Measurements from ENCODE around the gene SSTR5.
"Not testable (repeated sequence)": the region's sequence is repeated elsewhere in the genome, so short reads cannot be mapped to it uniquely, and the experiment has no call there.

Gene SSTR5

GRCh38 chr16:1072526-1073261, at the start of gene SSTR5:
SSTR5 (plus strand) TSS chr16:1072747; CDS start chr16:1078869, 6,122 bp downstream.
- Mint-ChIP-seq H3K9me3 (peaks cover 1% of the 10 kb centered on the region), H3K27ac (no peak within 1 kb of the TSS), H3K27me3 (peaks cover 81% of the 10 kb centered on the region), H3K4me3 (no peak within 1 kb of the TSS), H3K36me3 (no peaks in the 10 kb centered on the region), H3K4me1 (no peaks in the 10 kb centered on the region)
- CTCF ChIA-PET: no interaction called here
- DNase-seq: no peak

- Mint-ChIP-seq H3K27ac (no peak overlapping the region), H3K27me3 (peaks cover 23% of the 10 kb centered on the region), H3K4me1 (no peaks in the 10 kb centered on the region), H3K9me3 (no peaks in the 10 kb centered on the region), H3K4me3 (no peak overlapping the region), H3K36me3 (no peaks in the 10 kb centered on the region)
- CTCF ChIA-PET: no interaction called here
- DNase-seq: no peak
Measured at GRCh38 chr16:1024138-1024537, 48.4 kb upstream of the SSTR5 start.

GRCh38 chr16:1025183-1025809, 47.3 kb upstream of the SSTR5 start:
- H3K9me3 Mint-ChIP-seq, H3K4me3 Mint-ChIP-seq, H3K27ac Mint-ChIP-seq, H3K4me1 Mint-ChIP-seq, H3K36me3 Mint-ChIP-seq, CTCF ChIA-PET: not testable (repeated sequence)
- peaks cover 29% of the 10 kb centered on the region for H3K27me3 Mint-ChIP-seq
- peak; percentile 45 for DNase-seq

GRCh38 chr16:1026057-1026783, 46.3 kb upstream of the SSTR5 start:
- no peaks in the 10 kb centered on the region for H3K4me1 Mint-ChIP-seq
- H3K27me3 Mint-ChIP-seq: peaks cover 29% of the 10 kb centered on the region
- no peak overlapping the region for H3K27ac Mint-ChIP-seq
- H3K4me3 Mint-ChIP-seq: no peak overlapping the region
- CTCF ChIA-PET: no interaction called here
- no peaks in the 10 kb centered on the region for H3K36me3 Mint-ChIP-seq
- H3K9me3 Mint-ChIP-seq: no peaks in the 10 kb centered on the region
- DNase-seq: no peak

GRCh38 chr16:1026784-1027500, 45.6 kb upstream of the SSTR5 start:
- Mint-ChIP-seq H3K36me3 (no peaks in the 10 kb centered on the region), H3K4me1 (no peaks in the 10 kb centered on the region), H3K27me3 (peaks cover 29% of the 10 kb centered on the region), H3K9me3 (no peaks in the 10 kb centered on the region), H3K4me3 (no peak overlapping the region), H3K27ac (no peak overlapping the region)
- CTCF ChIA-PET: no interaction called here
- DNase-seq: no peak

- no peak for DNase-seq
- no peaks in the 10 kb centered on the region for H3K36me3 Mint-ChIP-seq
- no peaks in the 10 kb centered on the region for H3K9me3 Mint-ChIP-seq
- CTCF ChIA-PET: no interaction called here
- no peak overlapping the region for H3K4me3 Mint-ChIP-seq
- peaks cover 29% of the 10 kb centered on the region for H3K27me3 Mint-ChIP-seq
- H3K27ac Mint-ChIP-seq: no peak overlapping the region
- H3K4me1 Mint-ChIP-seq: no peaks in the 10 kb centered on the region
Measured at GRCh38 chr16:1027501-1027815, 45.1 kb upstream of the SSTR5 start.

- CTCF ChIA-PET: no interaction called here
- Mint-ChIP-seq H3K27me3 (peaks cover 29% of the 10 kb centered on the region), H3K4me1 (no peaks in the 10 kb centered on the region), H3K36me3 (no peaks in the 10 kb centered on the region), H3K27ac (no peak overlapping the region), H3K4me3 (no peak overlapping the region), H3K9me3 (no peaks in the 10 kb centered on the region)
- DNase-seq: no peak
Measured at GRCh38 chr16:1028056-1028455, 44.5 kb upstream of the SSTR5 start.

- DNase-seq: no peak
- Mint-ChIP-seq H3K9me3 (no peaks in the 10 kb centered on the region), H3K4me1 (no peaks in the 10 kb centered on the region), H3K36me3 (no peaks in the 10 kb centered on the region), H3K4me3 (no peak overlapping the region), H3K27ac (no peak overlapping the region), H3K27me3 (peaks cover 29% of the 10 kb centered on the region)
- CTCF ChIA-PET: no interaction called here
Measured at GRCh38 chr16:1028524-1029258, 43.9 kb upstream of the SSTR5 start.

- Mint-ChIP-seq H3K9me3 (no peaks in the 10 kb centered on the region), H3K4me3 (no peak overlapping the region), H3K27me3 (peaks cover 29% of the 10 kb centered on the region), H3K27ac (no peak overlapping the region), H3K4me1 (no peaks in the 10 kb centered on the region), H3K36me3 (no peaks in the 10 kb centered on the region)
- DNase-seq: no peak
- CTCF ChIA-PET: no interaction called here
Measured at GRCh38 chr16:1029259-1029545, 43.3 kb upstream of the SSTR5 start.

GRCh38 chr16:1030473-1030901, 42.1 kb upstream of the SSTR5 start:
- H3K36me3 Mint-ChIP-seq: no peaks in the 10 kb centered on the region
- DNase-seq: no peak
- H3K4me1 Mint-ChIP-seq: no peaks in the 10 kb centered on the region
- no peak overlapping the region for H3K4me3 Mint-ChIP-seq
- CTCF ChIA-PET: no interaction called here
- no peak overlapping the region for H3K27ac Mint-ChIP-seq
- H3K9me3 Mint-ChIP-seq: no peaks in the 10 kb centered on the region
- peaks cover 33% of the 10 kb centered on the region for H3K27me3 Mint-ChIP-seq

- no peak for DNase-seq
- Mint-ChIP-seq H3K9me3 (no peaks in the 10 kb centered on the region), H3K27me3 (peaks cover 32% of the 10 kb centered on the region), H3K36me3 (no peaks in the 10 kb centered on the region), H3K4me3 (no peak overlapping the region), H3K27ac (no peak overlapping the region), H3K4me1 (no peaks in the 10 kb centered on the region)
- CTCF ChIA-PET: no interaction called here
Measured at GRCh38 chr16:1031666-1032065, 40.9 kb upstream of the SSTR5 start.

GRCh38 chr16:1032607-1033006, 39.9 kb upstream of the SSTR5 start:
- H3K4me3 Mint-ChIP-seq: no peak overlapping the region
- no peak for DNase-seq
- CTCF ChIA-PET: no interaction called here
- no peak overlapping the region for H3K27ac Mint-ChIP-seq
- H3K9me3 Mint-ChIP-seq: no peaks in the 10 kb centered on the region
- no peaks in the 10 kb centered on the region for H3K36me3 Mint-ChIP-seq
- no peaks in the 10 kb centered on the region for H3K4me1 Mint-ChIP-seq
- H3K27me3 Mint-ChIP-seq: peaks cover 26% of the 10 kb centered on the region

GRCh38 chr16:1033128-1033679, 39.3 kb upstream of the SSTR5 start:
- Mint-ChIP-seq H3K4me1 (no peaks in the 10 kb centered on the region), H3K4me3 (no peak overlapping the region), H3K27ac (no peak overlapping the region), H3K27me3 (peaks cover 23% of the 10 kb centered on the region), H3K9me3 (no peaks in the 10 kb centered on the region), H3K36me3 (no peaks in the 10 kb centered on the region)
- CTCF ChIA-PET: no interaction called here
- no peak for DNase-seq

Measured in activated naive CD4-positive, alpha-beta T cell treated with anti-CD3 and anti-CD28 coated beads, Interleukin-2, amount 10 ng/mL, durations not matched to agents 7 days and 5 days (primary cell).